H4 (cell line): ENCODE data around the gene RXRB. TPM values are rescaled to one million over a fixed set of nuclear protein-coding genes. Genes with fewer than 3 reads are reported as not detected.

Source experiments
- DNase-seq: peaks from one replicate; pipeline ENCODE4 v3.0.0-alpha.2; 2015; ENCODE audit warnings: low spot score
- total RNA-seq: library from RNA; depleted of rRNA; stranded (reverse); fragments of >200 nt; shearing (Covaris generic); gene quantifications from 2 replicates; pipeline ENCODE4 v1.2.3, GENCODE V29; 2014

Gene RXRB
- total RNA-seq, 1 experiment from 2014 or later: 7.8 TPM

DNA sequence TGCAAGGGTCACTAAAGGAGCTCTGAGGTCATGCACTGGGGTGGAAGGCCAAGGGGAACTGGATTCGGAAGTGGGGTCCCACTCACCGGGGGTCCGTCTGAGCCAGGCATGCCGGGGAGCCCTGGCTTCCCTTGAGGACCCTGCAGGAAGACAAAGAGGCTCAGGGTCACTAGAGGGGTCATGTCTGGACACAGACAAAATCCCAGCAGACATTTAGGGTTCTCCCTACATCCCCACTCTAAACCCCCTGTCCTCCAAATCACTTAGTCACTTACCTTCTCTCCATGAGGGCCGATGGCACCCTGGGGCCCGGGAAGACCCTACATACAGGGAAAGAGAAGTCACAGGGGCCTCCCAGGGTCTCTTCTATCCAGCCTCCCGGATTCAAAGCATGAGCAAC lies 23.6 kb downstream of the RXRB start:
- DNase-seq: no peak

DNA sequence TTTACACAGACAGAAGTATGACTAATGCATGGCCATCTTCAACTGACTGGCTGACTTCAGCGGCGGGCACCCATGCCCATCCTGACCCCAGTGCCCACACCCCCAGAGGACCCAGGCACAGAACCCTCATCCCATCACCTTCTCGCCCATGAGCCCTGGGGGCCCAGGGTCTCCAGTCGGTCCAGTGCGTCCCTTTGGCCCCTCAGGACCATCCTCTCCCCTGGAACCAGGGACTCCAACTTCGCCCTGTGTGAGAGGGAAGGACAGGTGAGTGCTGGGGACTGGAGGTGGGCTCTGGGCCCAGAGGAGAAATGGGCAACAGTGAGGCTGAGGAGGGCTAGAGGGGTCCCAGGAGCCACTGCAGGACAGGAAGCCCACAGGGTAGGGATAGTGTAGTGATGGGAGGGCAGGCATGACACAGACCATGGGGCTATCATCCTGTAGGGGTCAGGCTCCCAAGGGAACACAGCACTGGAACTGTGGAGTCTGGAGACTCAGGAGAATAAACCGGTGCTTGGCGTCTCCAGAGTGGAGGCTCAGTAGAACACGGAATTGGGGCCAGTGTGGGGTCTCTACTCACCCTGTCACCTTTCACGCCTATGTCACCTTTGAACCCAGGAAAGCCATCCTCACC lies 24.9 kb downstream of the RXRB start:
- DNase-seq: no peak

DNA sequence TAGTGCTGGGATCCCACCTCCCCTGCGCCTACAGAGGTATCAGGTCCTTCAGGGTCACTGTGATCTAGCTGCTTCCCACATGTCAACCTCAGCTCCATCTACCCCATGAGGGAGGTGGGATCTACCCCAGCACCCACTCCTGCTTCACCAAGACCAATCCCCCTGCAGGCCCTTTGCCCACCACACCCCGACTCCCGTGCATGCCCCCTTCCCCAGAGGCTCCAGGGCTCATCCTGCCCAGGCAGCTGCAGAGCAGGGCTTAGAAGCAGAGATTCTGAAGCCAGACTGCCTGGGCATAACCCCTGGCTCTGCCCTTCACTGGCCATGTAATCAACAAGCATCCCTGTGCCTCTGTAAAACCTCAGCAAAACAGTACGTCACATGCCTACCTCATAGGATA lies 25.7 kb downstream of the RXRB start:
- no peak for DNase-seq

DNA sequence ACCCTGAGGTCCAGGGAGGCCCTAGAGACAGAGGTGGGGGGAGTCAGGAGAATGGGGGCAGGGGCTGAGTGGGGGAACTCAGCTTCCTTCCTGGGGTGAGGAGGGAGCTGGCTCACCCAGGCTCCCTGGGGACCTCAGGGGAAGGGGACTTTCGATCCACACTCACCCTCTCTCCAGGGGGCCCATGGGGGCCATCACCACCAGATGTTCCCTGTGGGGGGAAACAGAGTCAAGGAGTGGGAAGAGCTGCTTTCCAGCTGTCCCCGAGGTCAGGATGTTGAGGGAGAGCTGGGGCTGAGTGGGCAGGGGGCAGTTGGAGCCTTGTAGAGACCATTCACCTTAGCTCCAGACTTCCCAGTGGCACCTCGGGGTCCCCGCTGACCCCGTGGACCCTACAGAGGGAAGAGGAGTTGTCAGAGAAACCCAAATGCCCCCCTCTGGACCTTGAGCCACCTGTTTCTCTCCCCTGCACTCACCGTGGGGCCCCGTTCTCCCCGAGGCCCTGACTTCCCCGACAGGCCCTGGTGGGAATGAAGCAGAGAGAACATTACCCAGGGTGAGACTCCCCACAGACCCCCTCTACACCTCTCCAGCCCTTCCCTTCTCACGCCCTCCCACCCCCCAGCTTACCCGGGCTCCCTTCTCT lies 26.8 kb downstream of the RXRB start:
- DNase-seq: no peak

DNA sequence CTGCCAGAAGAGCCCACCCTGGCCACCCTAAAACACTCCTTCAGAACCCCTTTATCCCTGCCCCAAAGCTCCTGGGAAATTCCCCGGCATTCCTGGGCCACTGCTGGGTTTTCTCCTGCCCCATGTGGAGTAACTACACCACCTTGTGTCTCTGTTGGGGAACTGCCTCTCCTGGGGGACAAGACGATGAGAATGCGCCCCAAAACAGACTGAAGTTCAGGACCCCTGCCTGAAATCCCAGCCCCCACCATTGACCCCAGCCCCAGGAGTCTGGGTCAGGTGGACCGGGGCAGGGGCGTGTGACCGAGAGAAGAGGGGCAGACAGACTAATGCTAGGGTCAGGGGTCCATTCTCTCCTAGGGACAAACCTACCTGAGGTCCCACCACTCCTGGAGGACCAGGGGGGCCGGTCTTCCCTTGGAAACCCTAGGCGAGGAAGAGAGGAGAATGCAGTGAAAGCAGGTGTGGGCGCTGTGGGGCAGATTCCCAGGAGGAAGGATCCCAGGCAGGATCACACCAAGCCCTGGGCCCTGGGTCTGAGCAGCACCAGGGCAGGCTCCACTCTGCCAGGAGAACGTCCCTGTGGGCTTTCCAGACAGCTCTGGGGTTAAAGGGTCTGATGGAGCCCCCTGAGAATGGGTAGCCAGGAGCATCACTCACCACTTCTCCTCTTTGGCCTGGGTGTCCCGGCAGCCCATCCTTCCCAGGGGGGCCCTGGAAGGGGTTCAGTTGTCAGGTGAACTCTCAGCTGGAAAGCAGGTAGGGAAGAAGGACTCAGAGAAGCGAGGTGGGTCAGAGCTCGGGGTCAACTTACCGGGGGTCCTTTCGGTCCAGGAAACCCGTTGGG lies 27.6 kb downstream of the RXRB start:
- DNase-seq: no peak

DNA sequence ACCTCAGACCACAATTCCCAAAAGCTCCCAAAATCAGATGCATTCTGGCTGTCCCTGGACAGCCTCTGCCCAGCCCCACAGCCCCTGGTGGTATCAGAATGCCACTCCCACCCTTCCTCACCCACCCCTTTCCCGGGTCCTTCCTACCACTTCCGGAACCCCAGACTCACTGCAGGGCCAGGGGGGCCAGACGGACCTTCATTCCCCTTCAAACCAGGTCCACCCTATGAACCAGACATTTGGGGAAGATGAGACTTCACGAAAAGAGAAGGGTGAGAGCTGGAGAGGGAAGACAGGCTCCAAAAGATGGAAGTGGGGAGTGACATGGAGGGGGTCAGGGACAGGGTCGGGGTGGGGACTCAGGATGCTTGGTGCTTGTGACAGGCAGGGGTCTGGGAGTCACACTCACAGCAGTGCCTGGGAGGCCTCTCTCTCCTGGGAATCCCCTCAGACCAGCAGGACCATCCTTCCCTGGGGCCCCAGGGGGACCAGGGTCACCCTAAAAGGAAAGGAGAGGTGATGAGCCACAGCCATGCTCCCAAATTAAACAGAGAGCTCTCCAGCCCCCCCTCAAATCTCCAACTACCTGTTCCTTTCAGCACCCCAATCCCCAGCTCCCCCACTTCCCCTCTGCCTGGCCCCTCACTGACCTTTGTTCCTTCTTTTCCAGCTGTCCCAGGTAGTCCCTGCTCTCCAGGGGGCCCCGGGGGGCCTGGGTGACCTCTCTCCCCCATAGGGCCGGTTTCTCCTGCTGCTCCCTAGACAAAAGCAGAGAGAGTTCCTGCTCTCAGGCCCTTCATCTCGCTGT lies 28.4 kb downstream of the RXRB start:
- DNase-seq: no peak

DNA sequence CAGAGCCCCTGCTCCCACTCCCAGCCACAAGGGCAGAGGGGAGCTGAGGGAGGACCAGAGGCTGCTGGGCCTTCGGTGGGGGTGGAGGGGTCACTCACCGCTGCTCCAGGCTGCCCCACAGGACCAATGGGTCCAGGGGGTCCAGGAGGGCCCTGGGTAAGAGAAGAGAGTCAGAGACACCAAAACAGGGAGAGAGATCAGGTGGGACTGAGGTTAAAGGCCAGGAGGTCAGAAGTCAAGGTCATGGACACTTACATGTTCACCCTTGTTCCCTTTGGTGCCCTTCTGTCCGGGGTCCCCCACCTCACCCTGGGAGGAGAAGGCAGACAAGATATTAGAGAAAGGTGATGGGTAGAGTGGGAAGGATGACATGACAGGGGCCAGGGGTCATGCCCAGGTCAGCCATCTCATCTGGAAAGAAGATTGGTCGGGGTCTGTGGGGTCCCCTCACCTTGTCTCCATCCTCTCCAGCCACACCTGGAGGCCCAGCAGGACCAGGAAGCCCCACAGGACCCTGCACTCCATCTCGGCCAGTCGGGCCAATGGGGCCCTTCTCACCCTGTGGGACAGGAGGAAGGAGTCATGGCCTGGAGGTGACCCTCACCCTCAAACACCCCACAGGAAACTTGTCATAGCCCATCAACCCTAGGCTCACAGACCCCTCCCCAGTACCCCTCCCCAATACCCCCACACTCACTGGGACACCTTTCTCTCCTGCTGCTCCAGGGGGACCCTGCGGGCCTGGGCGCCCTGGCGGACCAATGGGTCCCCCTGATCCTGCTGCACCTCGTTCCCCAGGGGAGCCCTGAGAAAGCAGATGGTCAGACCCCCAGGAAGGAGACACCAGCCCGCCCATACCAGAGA lies 29.2 kb downstream of the RXRB start:
- DNase-seq: no peak

DNA sequence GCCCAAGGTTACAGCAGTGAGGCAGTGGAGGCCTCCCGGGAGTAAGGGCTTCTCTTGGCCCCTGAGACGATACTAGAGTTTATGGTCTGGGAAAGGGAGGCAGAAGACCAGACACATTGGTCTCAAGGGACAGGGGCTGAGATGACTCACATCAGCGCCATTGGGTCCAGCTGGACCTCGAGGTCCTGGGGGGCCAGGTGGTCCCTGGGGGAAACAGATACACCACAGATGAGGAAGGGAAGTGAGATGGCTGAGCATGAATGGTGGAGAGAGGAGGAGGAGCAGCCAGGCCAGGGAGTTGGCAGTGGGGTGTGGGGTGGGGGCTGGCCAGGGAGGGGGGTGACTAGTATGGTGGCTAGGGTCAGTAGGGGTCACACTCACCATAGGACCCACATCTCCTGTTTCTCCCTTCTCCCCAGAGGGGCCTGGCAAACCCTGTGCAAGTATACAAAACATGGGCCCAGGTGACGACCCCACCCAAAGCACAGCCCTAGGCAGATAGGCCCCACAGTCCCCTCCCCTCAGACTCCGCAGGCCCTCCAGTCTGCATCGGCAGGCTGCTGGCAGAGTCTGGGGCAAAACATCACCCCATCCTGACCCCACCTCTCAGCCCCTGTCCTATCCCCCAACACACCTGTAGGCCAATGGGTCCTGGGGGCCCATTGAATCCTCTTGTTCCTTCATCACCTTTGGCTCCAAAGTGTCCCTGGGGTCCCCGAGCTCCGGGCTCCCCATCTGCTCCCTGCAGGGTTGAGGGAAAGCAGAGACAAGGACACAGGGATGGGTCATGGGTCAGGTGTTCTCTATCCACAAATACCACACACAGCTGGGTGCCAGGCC lies 30.1 kb downstream of the RXRB start:
- DNase-seq: no peak

DNA sequence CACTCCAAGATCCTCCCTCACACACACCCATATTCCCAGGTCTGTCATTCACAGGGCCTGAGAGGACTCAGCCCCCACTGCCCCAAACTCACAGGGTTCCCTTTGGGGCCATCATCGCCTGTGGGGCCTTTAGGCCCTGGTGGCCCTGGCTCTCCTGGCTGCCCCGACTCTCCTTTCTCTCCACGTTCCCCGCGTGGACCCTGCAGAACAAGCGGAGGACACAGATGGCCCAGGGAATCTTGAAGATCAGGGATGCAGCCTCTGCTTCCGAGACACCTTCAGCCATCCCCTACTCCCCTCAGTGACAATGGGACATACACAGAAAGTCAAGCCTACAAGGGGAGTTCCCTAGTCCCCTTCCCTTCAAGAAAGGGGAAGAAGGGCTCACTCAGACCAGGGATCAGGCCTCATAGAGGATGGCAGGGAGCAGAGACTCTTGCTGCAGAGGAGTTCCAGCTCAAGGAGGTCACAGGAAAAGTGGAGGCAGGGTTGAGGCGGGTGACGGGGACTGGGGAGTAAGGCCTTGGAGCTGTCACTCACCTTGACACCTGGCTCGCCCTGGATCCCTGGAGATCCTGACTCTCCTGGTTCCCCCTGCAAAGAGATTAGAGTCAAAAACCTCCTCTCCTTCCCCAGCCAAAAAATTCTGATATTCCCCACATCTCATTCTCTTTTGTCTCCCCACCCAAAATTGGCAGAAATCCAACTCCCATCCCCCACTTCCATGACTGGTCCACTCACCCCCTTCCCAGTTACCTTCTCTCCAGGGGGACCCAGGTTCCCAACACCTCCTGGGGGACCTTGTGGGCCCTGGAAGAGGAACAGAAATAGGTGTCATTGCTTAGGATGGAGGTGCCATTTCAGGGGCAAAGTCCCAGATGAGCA lies 30.9 kb downstream of the RXRB start:
- DNase-seq: no peak

DNA sequence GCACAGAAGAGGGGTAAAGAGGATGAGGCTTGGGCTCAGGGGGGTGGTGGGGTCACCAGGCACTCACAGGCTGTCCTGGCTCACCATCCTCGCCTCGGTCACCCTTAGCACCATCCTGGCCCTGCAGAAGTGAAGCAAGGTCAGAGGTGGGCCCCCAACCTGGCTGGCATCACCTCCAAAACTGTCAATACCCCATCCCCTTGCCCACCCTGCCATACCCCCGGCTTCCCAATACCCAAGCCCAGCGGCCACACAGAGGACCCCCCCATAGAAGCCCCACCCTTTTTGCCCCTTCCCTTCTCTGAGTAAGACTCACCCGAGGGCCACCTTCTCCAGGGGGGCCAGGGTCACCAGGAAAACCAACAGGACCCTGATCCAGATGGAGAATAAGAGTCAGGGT lies 31.8 kb downstream of the RXRB start:
- no peak for DNase-seq

DNA sequence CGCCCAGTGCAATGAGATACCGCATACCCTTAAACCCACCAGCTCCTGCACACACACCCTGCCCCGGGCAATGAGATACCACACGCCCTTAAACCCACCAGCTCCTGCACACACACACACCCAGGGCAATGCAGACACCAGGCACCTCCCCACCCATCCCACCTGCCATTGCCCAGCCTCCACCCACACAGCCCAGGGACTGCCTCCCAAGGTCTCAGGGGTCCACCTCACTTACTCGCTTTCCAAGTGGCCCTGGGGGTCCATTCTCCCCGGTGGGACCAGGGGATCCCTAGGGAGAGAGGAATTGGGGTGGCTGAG lies 32.2 kb downstream of the RXRB start:
- no peak for DNase-seq

DNA sequence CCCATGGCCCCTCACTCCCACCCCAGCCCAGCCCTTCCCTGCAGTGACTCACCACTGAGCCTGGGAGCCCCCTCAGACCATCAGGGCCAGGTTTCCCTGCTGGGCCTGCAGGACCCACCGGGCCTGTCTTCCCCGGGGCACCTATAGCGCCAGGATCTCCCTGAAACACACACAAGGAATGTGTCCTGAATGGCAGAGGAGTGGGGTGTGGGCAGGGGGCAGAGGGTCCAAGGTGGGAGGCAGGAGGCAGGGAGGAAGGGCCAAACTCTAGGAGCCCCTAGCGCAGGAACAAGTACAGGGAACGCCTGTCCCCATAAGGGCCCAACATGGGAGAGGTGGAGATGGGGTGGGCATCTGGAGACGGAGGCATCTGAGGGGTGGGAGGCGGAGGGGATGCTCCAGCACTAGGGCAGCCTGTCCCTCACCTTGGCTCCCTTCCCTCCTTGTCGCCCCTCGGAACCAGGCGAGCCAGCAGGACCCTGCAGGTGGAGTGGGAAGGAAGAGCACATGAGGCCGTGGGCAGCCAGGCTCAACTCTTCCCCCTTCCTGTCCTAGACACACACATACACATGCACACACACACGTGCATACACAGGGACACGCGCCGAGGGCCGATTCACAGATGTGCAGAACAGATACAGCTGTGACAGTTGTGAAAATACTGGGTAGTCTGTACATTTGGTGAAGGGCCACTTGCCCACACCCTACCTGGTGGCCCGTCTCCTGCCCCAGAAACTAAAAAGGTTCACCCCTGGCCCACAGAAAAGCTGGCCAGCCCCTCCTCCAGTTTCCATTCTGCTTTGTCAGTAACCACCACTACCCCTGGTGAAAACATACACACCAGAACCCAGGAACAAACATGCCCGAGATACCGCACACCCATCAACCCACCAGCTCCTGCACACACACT lies 32.8 kb downstream of the RXRB start:
- DNase-seq: no peak

DNA sequence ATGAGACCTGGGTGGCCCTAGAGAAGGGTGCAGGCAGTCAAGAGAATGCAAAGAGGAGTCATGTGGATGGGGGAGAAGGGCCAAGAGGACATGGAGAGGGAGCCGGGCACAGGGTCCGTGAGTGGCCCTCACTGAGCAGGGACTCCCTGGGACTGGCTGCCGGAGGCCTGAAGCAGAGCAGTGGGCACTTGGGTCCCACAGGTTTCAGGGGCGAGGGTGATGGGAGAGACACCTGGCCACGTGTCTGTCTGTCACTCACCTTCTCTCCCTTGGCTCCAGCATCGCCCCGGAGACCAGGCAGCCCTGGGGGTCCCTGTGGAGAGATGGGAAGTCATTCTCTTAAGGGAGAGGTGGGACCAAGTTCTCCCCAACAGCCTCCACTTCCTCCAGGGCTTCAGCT lies 33.7 kb downstream of the RXRB start:
- DNase-seq: no peak

DNA sequence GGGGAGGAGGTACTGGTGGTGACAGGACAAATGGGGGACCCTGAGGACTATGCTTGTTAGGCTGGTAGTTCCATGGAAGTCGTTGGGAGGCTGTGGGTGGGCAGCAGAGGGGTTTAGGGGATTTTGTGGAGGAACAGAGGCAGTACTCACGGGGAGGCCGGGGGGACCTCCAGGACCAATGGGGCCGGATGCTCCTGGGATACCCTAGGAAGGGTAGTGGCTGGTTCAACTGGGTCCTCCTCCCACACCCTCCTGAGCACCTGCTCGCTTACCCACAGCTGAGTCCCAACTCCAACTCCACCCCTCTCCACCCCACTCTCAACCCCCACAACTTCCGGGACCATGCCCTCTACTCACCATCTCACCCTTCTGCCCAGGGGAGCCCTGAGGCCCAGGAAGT lies 34.1 kb downstream of the RXRB start:
- no peak for DNase-seq

DNA sequence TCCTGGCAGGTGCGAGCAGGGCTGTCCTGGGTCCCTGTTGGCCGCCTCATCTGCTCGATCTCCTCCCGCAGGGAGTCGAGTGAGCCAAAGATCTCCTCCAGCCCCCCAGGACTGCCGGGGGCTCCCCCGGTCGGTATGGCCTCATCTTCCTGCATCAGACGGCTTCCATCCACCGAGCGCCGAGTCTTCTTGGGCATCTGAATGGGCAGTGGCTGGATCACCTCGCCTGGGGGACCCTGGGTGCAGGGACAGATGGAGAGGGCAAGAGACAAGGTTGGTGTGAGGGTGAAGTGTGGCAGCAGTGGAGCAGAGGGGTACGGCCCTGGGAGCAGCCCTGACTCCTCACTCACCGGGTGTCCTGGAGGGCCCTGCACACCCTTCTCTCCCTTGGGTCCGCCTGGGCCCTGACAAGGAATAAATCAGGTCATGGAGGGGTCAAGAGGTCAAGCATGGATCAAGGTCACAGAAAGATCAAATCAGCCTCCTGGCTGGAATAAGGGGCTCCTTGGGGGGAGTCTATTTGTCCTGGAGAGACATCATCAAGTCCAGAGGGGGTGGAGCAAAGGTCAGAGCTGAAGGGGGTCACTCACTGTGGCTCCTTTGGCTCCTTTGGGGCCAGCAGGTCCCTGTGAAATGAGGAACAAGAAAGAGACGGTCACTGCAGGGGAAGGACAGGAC lies 34.7 kb downstream of the RXRB start:
- DNase-seq: no peak

DNA sequence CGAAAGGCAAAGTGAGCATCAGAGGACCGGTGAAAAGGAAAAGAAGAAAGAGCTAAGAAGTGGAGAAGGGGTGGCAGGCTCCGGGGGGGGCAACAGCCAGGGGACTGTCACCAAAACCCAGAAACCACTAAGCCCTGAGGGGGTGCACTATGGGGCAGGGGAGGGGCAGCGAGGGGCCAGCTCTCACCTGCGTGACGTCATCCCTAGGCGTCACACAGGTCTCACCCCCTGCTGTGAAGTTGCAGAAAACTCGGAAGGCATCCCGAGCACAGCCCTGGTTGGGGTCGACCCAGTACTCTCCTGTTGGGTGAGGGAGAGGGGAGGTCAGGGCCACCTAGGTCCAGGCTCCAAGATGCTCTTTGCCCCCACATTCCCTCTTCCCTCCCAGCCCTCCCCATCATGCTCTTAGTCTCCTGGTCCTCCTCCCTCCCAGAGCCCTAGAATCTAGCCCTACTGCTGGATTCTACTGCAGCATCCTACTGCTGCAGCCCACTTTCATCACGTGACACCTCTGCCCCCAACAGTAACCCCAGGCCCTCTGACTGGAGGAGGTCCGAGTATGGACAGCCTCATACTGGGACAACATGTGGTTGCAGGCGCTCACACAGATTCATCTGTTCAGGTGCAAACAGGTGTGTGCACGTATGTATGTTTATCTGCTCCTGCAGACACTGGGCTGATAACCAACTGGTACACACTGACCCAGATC lies 35.6 kb downstream of the RXRB start:
- no peak for DNase-seq

DNA sequence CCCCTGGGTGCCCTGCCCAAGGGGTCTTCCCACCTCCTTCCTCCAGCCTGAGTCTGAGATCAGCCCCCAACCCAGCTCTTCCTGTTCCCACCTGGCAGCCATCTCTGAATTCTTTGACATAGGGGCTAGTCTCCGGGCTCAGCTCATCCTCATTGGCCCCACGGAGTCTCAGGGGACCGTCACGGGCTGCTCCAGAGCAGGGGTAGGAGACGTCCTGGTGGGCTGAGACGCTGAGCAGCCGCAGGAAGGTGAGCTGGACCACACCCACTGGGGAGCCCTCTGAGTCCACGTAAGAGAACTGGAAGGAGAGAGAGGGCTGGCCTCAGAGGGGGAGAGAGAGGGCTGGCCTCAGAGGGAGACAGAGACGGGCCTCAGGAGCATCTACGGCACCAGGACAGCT lies 36.3 kb downstream of the RXRB start:
- no peak for DNase-seq
